IMR-90 (cell line): ENCODE measurements around the gene APOBEC3H. TPM values are rescaled to one million over a fixed set of nuclear protein-coding genes. Genes with fewer than 3 reads are reported as not detected.

ENCODE experiments used
- ATAC-seq: fragments of 200-7000 bp; cut with Tn5 transposase; 2 replicates; pipeline ENCODE4 v1.9.1; 2020; ENCODE audit warnings: low read depth, mild to moderate bottlenecking, moderate library complexity
- BruUV-seq: library from RNA; stranded (reverse); fragments of 400-500 nt; replicated peaks from 2 replicates; lab custom pipeline; 2021; lab: Mats Ljungman, UMichigan
- CTCF ChIA-PET: fragments of 300-600 bp; formaldehyde crosslinking; extraction: SDS; loops from one replicate; lab custom pipeline; 2021; ENCODE audit warnings: antibody characterized with exemption; lab: Yijun Ruan, JAX
- POLR2A ChIA-PET: fragments of 300-600 bp; sonication (Branson Sonifier 250); formaldehyde crosslinking; loops from one replicate; lab custom pipeline; 2022; ENCODE audit warnings: antibody characterized with exemption; ENCODE audit not compliant: unreplicated experiment; lab: Charles Lee
- DNase-seq: peaks from one replicate; pipeline ENCODE4 v3.0.0; 2013
- H2AFZ ChIP-seq: replicated peaks from 2 replicates; pipeline ENCODE3; 2013; ENCODE audit warnings: low read length, mild to moderate bottlenecking; ENCODE audit not compliant: poor library complexity
- H2AK5ac ChIP-seq: 2 replicates; pipeline ENCODE4 v1.6.1; 2013; ENCODE audit warnings: low read depth, low read length, inconsistent platforms
- H2AK9ac ChIP-seq: replicated peaks from 2 replicates; pipeline ENCODE3; 2013; ENCODE audit warnings: mild to moderate bottlenecking, low read depth, low read length, moderate library complexity; ENCODE audit not compliant: poor library complexity
- H2BK120ac ChIP-seq: 2 replicates; pipeline ENCODE4 v1.6.1; 2013; ENCODE audit warnings: low read depth, low read length, inconsistent platforms
- H2BK15ac ChIP-seq: 3 replicates; pipeline ENCODE4 v1.6.1; 2013; ENCODE audit warnings: low read depth, low read length, inconsistent platforms
- H2BK20ac ChIP-seq: 2 replicates; pipeline ENCODE4 v1.6.1; 2013; ENCODE audit warnings: low read depth, mild to moderate bottlenecking, inconsistent platforms, low read length, moderate library complexity
- H2BK5ac ChIP-seq: 2 replicates; pipeline ENCODE4 v1.6.1; 2013; ENCODE audit warnings: mild to moderate bottlenecking, low read depth, low read length, inconsistent platforms; ENCODE audit not compliant: poor library complexity, severe bottlenecking
- H3K14ac ChIP-seq: replicated peaks from 2 replicates; pipeline ENCODE4 v1.6.1; 2013; ENCODE audit warnings: low read depth, low read length, inconsistent platforms
- H3K18ac ChIP-seq: 2 replicates; pipeline ENCODE4 v1.6.1; 2013; ENCODE audit warnings: low read depth, low read length, control low read depth
- H3K23ac ChIP-seq: 2 replicates; pipeline ENCODE4 v1.6.1; 2013; ENCODE audit warnings: low read depth, low read length, inconsistent platforms
- H3K27ac ChIP-seq: 2 replicates; pipeline ENCODE4 v1.5.1; 2013; ENCODE audit warnings: mild to moderate bottlenecking, control low read depth, low read length; ENCODE audit not compliant: insufficient read depth
- H3K27me3 ChIP-seq: 2 replicates; pipeline ENCODE4 v1.6.1; 2013; ENCODE audit warnings: low read length; ENCODE audit not compliant: control insufficient read depth, insufficient read depth
- H3K36me3 ChIP-seq: 2 replicates; pipeline ENCODE4 v1.6.1; 2013; ENCODE audit warnings: low read length, mixed read lengths; ENCODE audit not compliant: control insufficient read depth, insufficient read depth
- H3K4ac ChIP-seq: 2 replicates; pipeline ENCODE4 v1.6.1; 2013; ENCODE audit warnings: low read depth, low read length, inconsistent platforms
- H3K4me1 ChIP-seq: 2 replicates; pipeline ENCODE4 v1.6.1; 2013; ENCODE audit warnings: low read length, mixed read lengths; ENCODE audit not compliant: control insufficient read depth, insufficient read depth
- H3K4me2 ChIP-seq: 2 replicates; pipeline ENCODE4 v1.6.1; 2013; ENCODE audit warnings: low read depth, mild to moderate bottlenecking, control low read depth, low read length, moderate library complexity
- H3K4me3 ChIP-seq: 2 replicates; pipeline ENCODE4 v1.5.1; 2013; ENCODE audit warnings: low read depth, mild to moderate bottlenecking, control low read depth, low read length, moderate library complexity; ENCODE audit not compliant: insufficient read depth
- H3K56ac ChIP-seq: 2 replicates; pipeline ENCODE4 v1.6.1; 2013; ENCODE audit warnings: low read length, inconsistent platforms; ENCODE audit not compliant: insufficient read depth; ENCODE audit errors: extremely low read depth
- H3K79me1 ChIP-seq, 2 experiments: 2 replicates each; pipeline ENCODE4 v1.6.1; 2013; ENCODE audit warnings: low read length in 2 of 2, inconsistent platforms in 1 of 2, low read depth in 1 of 2
- H3K9ac ChIP-seq: 2 replicates; pipeline ENCODE4 v1.6.1; 2013; ENCODE audit warnings: low read depth, low read length, control low read depth
- H3K9me1 ChIP-seq: 2 replicates; pipeline ENCODE4 v1.6.1; 2013; ENCODE audit warnings: low read length, inconsistent platforms; ENCODE audit not compliant: insufficient read depth
- H3K9me3 ChIP-seq: 2 replicates; pipeline ENCODE4 v1.6.1; 2013; ENCODE audit warnings: low read length; ENCODE audit not compliant: control insufficient read depth, insufficient read depth
- H4K20me1 ChIP-seq: 2 replicates; pipeline ENCODE4 v1.6.1; 2013; ENCODE audit warnings: low read length, inconsistent platforms; ENCODE audit not compliant: insufficient read depth
- H4K5ac ChIP-seq: 2 replicates; pipeline ENCODE4 v1.6.1; 2013; ENCODE audit warnings: mild to moderate bottlenecking, low read depth, low read length, control low read depth
- H4K8ac ChIP-seq, 2 experiments: 2 replicates each; pipeline ENCODE4 v1.6.1; 2013; ENCODE audit warnings: low read depth in 2 of 2, low read length in 2 of 2, control low read depth in 1 of 2, inconsistent platforms in 1 of 2
- H4K91ac ChIP-seq: 2 replicates; pipeline ENCODE4 v1.6.1; 2013; ENCODE audit warnings: low read depth, low read length, inconsistent platforms; ENCODE audit not compliant: insufficient read depth
- BHLHE40 ChIP-seq: fragments of 150-350 bp; IDR thresholded peaks from 2 replicates; pipeline ENCODE4 v1.6.1; 2016; ENCODE audit warnings: mild to moderate bottlenecking, low read depth, low read length
- CEBPB ChIP-seq: IDR thresholded peaks from 2 replicates; pipeline ENCODE4 v1.6.1; 2012; ENCODE audit warnings: low read depth, low read length, improper control_type of control experiment
- CTCF ChIP-seq: conservative IDR thresholded peaks from 2 replicates; pipeline ENCODE4 v1.5.1; 2012; ENCODE audit warnings: mild to moderate bottlenecking, low read depth, low read length, improper control_type of control experiment
- ELK1 ChIP-seq: fragments of 150-350 bp; IDR thresholded peaks from 2 replicates; pipeline ENCODE4 v1.6.1; 2016; ENCODE audit warnings: low read depth, mild to moderate bottlenecking, low read length, moderate library complexity, borderline replicate concordance
- FOS ChIP-seq: fragments of 150-350 bp; IDR thresholded peaks from 2 replicates; pipeline ENCODE4 v1.6.1; 2016; ENCODE audit warnings: low read depth, low read length
- MAZ ChIP-seq: IDR thresholded peaks from 2 replicates; pipeline ENCODE4 v1.6.1; 2012; ENCODE audit warnings: low read depth, mild to moderate bottlenecking, low read length, improper control_type of control experiment, moderate library complexity, borderline replicate concordance
- MXI1 ChIP-seq: IDR thresholded peaks from 2 replicates; pipeline ENCODE4 v1.6.1; 2012; ENCODE audit warnings: low read depth, mild to moderate bottlenecking, low read length, moderate library complexity, borderline replicate concordance
- NFE2L2 ChIP-seq: fragments of 150-350 bp; IDR thresholded peaks from 2 replicates; pipeline ENCODE4 v1.6.1; 2016; ENCODE audit warnings: low read depth, mild to moderate bottlenecking, low read length
- POLR2A ChIP-seq: IDR thresholded peaks from 2 replicates; pipeline ENCODE4 v1.6.1; 2012; ENCODE audit warnings: mild to moderate bottlenecking, low read depth, low read length
- RAD21 ChIP-seq: IDR thresholded peaks from 2 replicates; pipeline ENCODE4 v1.6.1; 2012; ENCODE audit warnings: low read length, improper control_type of control experiment
- RCOR1 ChIP-seq: IDR thresholded peaks from 2 replicates; pipeline ENCODE4 v1.6.1; 2012; ENCODE audit warnings: mild to moderate bottlenecking, low read length, improper control_type of control experiment; ENCODE audit not compliant: insufficient replicate concordance
- RFX5 ChIP-seq: IDR thresholded peaks from 2 replicates; pipeline ENCODE4 v1.8.0; 2012; ENCODE audit warnings: low read depth, mild to moderate bottlenecking, low read length, moderate library complexity
- SMC3 ChIP-seq: fragments of 150-350 bp; IDR thresholded peaks from 2 replicates; pipeline ENCODE4 v1.6.1; 2016; ENCODE audit warnings: low read depth, mild to moderate bottlenecking, antibody characterized with exemption, low read length, moderate library complexity
- USF2 ChIP-seq: fragments of 150-350 bp; IDR thresholded peaks from 2 replicates; pipeline ENCODE4 v1.6.1; 2017; ENCODE audit warnings: mild to moderate bottlenecking, antibody characterized with exemption, low read length, low read depth
- WGBS, 2 experiments: methylation state at CpG; one replicate each; pipeline versions ENCODE4 v1.1.5 to v1.1.7; 2013; ENCODE audit warnings: missing lambda C conversion rate in 2 of 2; ENCODE audit not compliant: insufficient read length in 1 of 2; ENCODE audit errors: extremely low coverage in 2 of 2; 5-methylcytosine and 5-hydroxymethylcytosine counted together
- dilution Hi-C: fragments of 300-500 bp; cut with HindIII; formaldehyde crosslinking; loops from one replicate; pipeline ENCODE4 v1.14.3; 2018; ENCODE audit warnings: low sequenced_read_pairs; ENCODE audit not compliant: unreplicated experiment
- in situ Hi-C: fragments of 300-500 bp; cut with MboI; formaldehyde crosslinking; loops from 3 replicates; pipeline ENCODE4 v1.14.3; 2019; ENCODE audit warnings: low sequenced_read_pairs, inconsistent platforms, mixed read lengths
- intact Hi-C: fragments of 100-400 bp; cut with micrococcal nuclease; formaldehyde crosslinking; loops from 2 replicates; pipeline ENCODE4 v1.10.0; 2022
- polyA plus RNA-seq, 3 experiments: library from polyadenylated mRNA; depleted of rRNA; stranded (reverse); fragments of >200 nt; gene quantifications; 2 replicates each; pipeline ENCODE4 v1.2.3, GENCODE V29; 2012; ENCODE audit warnings: low replicate concordance in 1 of 3
- total RNA-seq: library from RNA; depleted of rRNA; stranded (reverse); fragments of >200 nt; gene quantifications from 2 replicates; pipeline ENCODE4 v1.2.3, GENCODE V29; 2012

APOBEC3H gene
- total and polyA plus RNA-seq, 2 of the 4 experiments (the other 2 are of a cell fraction): 0.18 TPM; not detected in 1

- H2AK9ac ChIP-seq: no peak overlapping the region
- peaks cover 2% of the 10 kb centered on the region; the same call in 1 of the 2 replicates for H3K27me3 ChIP-seq
- H3K9me1 ChIP-seq: no peaks in the 10 kb centered on the region
- H3K4me3 ChIP-seq: no peak overlapping the region
- no peak overlapping the region for H3K4me2 ChIP-seq
- H3K36me3 ChIP-seq: no peaks in the 10 kb centered on the region
- no peak overlapping the region for H2BK15ac ChIP-seq
- H3K9me3 ChIP-seq: no peaks in the 10 kb centered on the region
- BruUV-seq: no TSS peak
- H4K8ac ChIP-seq: no peak overlapping the region
- no peak overlapping the region for H2AFZ ChIP-seq
- no peaks in the 10 kb centered on the region for H4K20me1 ChIP-seq
- H3K79me1 ChIP-seq: no peaks in the 10 kb centered on the region
- in situ Hi-C loops: no loop called here
- H3K14ac ChIP-seq: no peak overlapping the region
- H2BK20ac ChIP-seq: no peak overlapping the region
- intact Hi-C loops: no loop called here
- dilution Hi-C loops: no loop called here
- WGBS, 2 experiments: 88% methylated on average over 7 of the region's 8 CpGs; no CpG with 5 or more reads in 1 of the 2 experiments
- POLR2A ChIA-PET: no interaction called here
- TF ChIP-seq POLR2A (no peak), SMC3 (no peak), MAZ (no peak), CEBPB (no peak), CTCF (no peak), USF2 (no peak), NFE2L2 (no peak), BHLHE40 (no peak), MXI1 (no peak), RAD21 (no peak), ELK1 (no peak), RFX5 (no peak), RCOR1 (no peak), FOS (no peak)
- peaks cover 8% of the 10 kb centered on the region for H3K4me1 ChIP-seq
- no peak overlapping the region for H3K18ac ChIP-seq
- ATAC-seq (no peak), DNase-seq (no peak)
- H3K56ac ChIP-seq: no peak overlapping the region
- H3K4ac ChIP-seq: no peak overlapping the region
- H2BK120ac ChIP-seq: no peak overlapping the region
- H2AK5ac ChIP-seq: no peak overlapping the region
- no peak overlapping the region for H4K91ac ChIP-seq
- CTCF ChIA-PET: interaction anchor here (2.2 kb wide), 1 partner anchor 8 kb away, joined by 7 read pairs; no protein-coding TSS in a partner anchor
- H3K27ac ChIP-seq: no peak overlapping the region
- no peak overlapping the region for H3K9ac ChIP-seq
- no peak overlapping the region for H2BK5ac ChIP-seq
- H3K23ac ChIP-seq: no peak overlapping the region
- no peak overlapping the region for H4K5ac ChIP-seq
Measured at GRCh38 chr22:39130152-39130704, 33.2 kb downstream of the APOBEC3H start.
